ENCODE measurements around the gene ARSD. TPM values are rescaled to one million over a fixed set of nuclear protein-coding genes. Genes with fewer than 3 reads are reported as not detected.
"Not testable (repeated sequence)": the region's sequence is repeated elsewhere in the genome, so short reads cannot be mapped to it uniquely, and the experiment has no call there.

The ARSD gene
- polyA plus RNA-seq, 1 of the 3 experiments (the other 2 are of a cell fraction): 19.8 TPM

GRCh38 chrX:2889706-2890490, 39.2 kb downstream of the ARSD start:
- H3K9ac ChIP-seq; H4K20me1 ChIP-seq (ENCODE audit: insufficient read depth); H3K79me2 ChIP-seq (ENCODE audit: insufficient read depth); H3K4me1 ChIP-seq (ENCODE audit: control insufficient read depth in 1 of 2, insufficient read depth in 2 of 2, low read depth in 1 of 2, low read length in 1 of 2); H3K36me3 ChIP-seq (replicated peaks in 1 of 2; ENCODE audit: control insufficient read depth in 1 of 2, insufficient read depth in 2 of 2, low read length in 1 of 2); DNase-seq; H3K27me3 ChIP-seq (ENCODE audit: insufficient read depth); H3K9me2 ChIP-seq; H3K27ac ChIP-seq (ENCODE audit: low read depth in 2 of 2, low read length in 1 of 2); H3K9me3 ChIP-seq; POLR2A ChIA-PET; H3F3A ChIP-seq (replicated peaks; ENCODE audit: insufficient read depth): not testable (repeated sequence)
- CTCF ChIA-PET: interaction anchor here (0.6 to 0.9 kb wide), 3 partner anchors 39 to 184 kb away, joined by 3 to 4 read pairs (median 3); partner anchors contain the start of gene ARSD
- H3K4me3 ChIP-seq (ENCODE audit: low read depth in 2 of 2, low read length in 1 of 2): peak overlapping the region; percentile 37 to 63; a peak in 3 of 4 replicates
- TF ChIP-seq RAD21 (IDR thresholded peaks at IDR 0.05; ENCODE audit: low read length) (peak; percentile 63), SMC3 (IDR thresholded peaks at IDR 0.05; ENCODE audit: low read depth, low read length) (peak; percentile 31; the same call in 1 of the 2 replicates), CTCF (IDR thresholded peaks at IDR 0.05) (peak; percentile 54)
- H2AFZ ChIP-seq (ENCODE audit: low read depth): peak overlapping the region; percentile 74; the same call in 1 of the 2 replicates
- 35% methylated on average over 15 of the region's 15 CpGs for WGBS (ENCODE audit: low lambda C conversion rate)
- H3K4me2 ChIP-seq: peak overlapping the region; percentile 85

GRCh38 chrX:2889045-2889605, 40.0 kb downstream of the ARSD start:
- Histone ChIP-seq H3K4me2 (peak overlapping the region; percentile 85), H3K9me2 (no peaks in the 10 kb centered on the region), H3F3A (replicated peaks; ENCODE audit: insufficient read depth) (no peaks in the 10 kb centered on the region), H3K27ac (ENCODE audit: low read depth in 2 of 2, low read length in 1 of 2) (no peak overlapping the region), H4K20me1 (ENCODE audit: insufficient read depth) (no peaks in the 10 kb centered on the region), H3K79me2 (ENCODE audit: insufficient read depth) (no peaks in the 10 kb centered on the region), H3K4me1 (ENCODE audit: control insufficient read depth in 1 of 2, insufficient read depth in 2 of 2, low read depth in 1 of 2, low read length in 1 of 2) (no peaks in the 10 kb centered on the region; a peak in 1 of 4 replicates), H3K4me3 (ENCODE audit: low read depth in 2 of 2, low read length in 1 of 2) (peak overlapping the region; percentile 37 to 63; a peak in 3 of 4 replicates), H2AFZ (ENCODE audit: low read depth) (peak overlapping the region; percentile 74), H3K27me3 (ENCODE audit: insufficient read depth) (no peaks in the 10 kb centered on the region), H3K9me3 (no peaks in the 10 kb centered on the region), H3K9ac (no peak overlapping the region), H3K36me3 (replicated peaks in 1 of 2; ENCODE audit: control insufficient read depth in 1 of 2, insufficient read depth in 2 of 2, low read length in 1 of 2) (no peaks in the 10 kb centered on the region)
- 76% methylated on average over 11 of the region's 11 CpGs for WGBS (ENCODE audit: low lambda C conversion rate)
- TF ChIP-seq YY1 (IDR thresholded peaks at IDR 0.05; ENCODE audit: low read depth) (no peak), RXRA (IDR thresholded peaks at IDR 0.05; ENCODE audit: borderline replicate concordance, low read depth) (no peak), IRF3 (IDR thresholded peaks at IDR 0.05; ENCODE audit: low read depth, low read length) (no peak), GATA2 (CRISPR knock-in tag; IDR thresholded peaks at IDR 0.05) (no peak), MEF2A (IDR thresholded peaks at IDR 0.05; ENCODE audit: borderline replicate concordance, low read depth) (no peak)
- ChIA-PET POLR2A (no interaction called here), CTCF (interaction anchor here (0.6 to 0.9 kb wide), 2 partner anchors 155 to 185 kb away, joined by 3 read pairs; no protein-coding TSS in a partner anchor)
- no peak for DNase-seq

Measured in SK-N-SH (cell line).